WTC11 (cell line): ENCODE results near the gene ZFR.

Experiments used
- FOXJ3 ChIP-seq: sonication (generic); formaldehyde crosslinking; IDR thresholded peaks from 2 replicates; pipeline ENCODE4 v1.9.0; 2021; ENCODE audit warnings: missing genetic modification reagents, mild to moderate bottlenecking, borderline replicate concordance
- ZNF671 ChIP-seq: fragments of 250-450 bp; sonication (Bioruptor Pico); IDR thresholded peaks from 2 replicates; pipeline ENCODE4 v1.8.0; 2021; ENCODE audit warnings: mild to moderate bottlenecking
- TF ChIP-seq, protein P1 (sequence below): fragments of 200-600 bp; IDR thresholded peaks from 2 replicates; pipeline ENCODE4 v1.8.0; 2022; ENCODE audit warnings: antibody characterized with exemption

DNA sequence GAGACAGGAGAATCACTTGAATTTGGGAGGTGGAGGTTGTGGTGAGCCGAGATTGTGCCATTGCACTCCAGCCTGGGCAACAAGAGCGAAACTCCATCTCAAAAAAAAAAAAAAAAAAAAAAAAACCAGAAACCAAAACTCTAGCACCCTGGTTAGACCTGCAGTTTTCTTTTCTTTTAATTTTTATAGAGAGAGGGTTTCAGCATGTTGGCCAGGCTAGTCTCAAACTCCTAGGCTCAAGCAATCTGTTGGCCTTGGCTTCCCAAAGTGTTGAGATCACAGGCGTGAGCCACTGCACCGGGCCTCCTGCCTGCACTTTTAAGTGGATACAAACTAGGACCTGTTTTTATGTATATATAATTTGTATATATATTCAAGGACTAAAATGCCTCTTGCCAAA is 118.9 kb downstream of the ZFR start:
- TF ChIP-seq, protein P1, sequence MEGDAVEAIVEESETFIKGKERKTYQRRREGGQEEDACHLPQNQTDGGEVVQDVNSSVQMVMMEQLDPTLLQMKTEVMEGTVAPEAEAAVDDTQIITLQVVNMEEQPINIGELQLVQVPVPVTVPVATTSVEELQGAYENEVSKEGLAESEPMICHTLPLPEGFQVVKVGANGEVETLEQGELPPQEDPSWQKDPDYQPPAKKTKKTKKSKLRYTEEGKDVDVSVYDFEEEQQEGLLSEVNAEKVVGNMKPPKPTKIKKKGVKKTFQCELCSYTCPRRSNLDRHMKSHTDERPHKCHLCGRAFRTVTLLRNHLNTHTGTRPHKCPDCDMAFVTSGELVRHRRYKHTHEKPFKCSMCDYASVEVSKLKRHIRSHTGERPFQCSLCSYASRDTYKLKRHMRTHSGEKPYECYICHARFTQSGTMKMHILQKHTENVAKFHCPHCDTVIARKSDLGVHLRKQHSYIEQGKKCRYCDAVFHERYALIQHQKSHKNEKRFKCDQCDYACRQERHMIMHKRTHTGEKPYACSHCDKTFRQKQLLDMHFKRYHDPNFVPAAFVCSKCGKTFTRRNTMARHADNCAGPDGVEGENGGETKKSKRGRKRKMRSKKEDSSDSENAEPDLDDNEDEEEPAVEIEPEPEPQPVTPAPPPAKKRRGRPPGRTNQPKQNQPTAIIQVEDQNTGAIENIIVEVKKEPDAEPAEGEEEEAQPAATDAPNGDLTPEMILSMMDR = no peak
- TF ChIP-seq FOXJ3 (CRISPR knock-in tag) (no peak), ZNF671 (CRISPR knock-in tag) (no peak)
